T-helper 1 cell (primary cell): Measurements from ENCODE around the gene TET2.
"Not testable (repeated sequence)": the region's sequence is repeated elsewhere in the genome, so short reads cannot be mapped to it uniquely, and the experiment has no call there.

Source experiments
- DNase-seq, 5 donors: peaks; one replicate each; pipeline ENCODE4 v3.0.0-alpha.2; 2012 to 2020

The TET2 gene

GRCh38 chr4:105296672-105297071 is 150.0 kb downstream of the TET2 start:
- no peak for DNase-seq

GRCh38 chr4:105299027-105299426 is 152.4 kb downstream of the TET2 start:
- not testable (repeated sequence) for DNase-seq

- no peak for DNase-seq
These were observed 157.4 kb downstream of the TET2 start for GRCh38 chr4:105304085-105304484.

GRCh38 chr4:105305019-105305836 is 158.6 kb downstream of the TET2 start:
- DNase-seq: peak in 1 of 5 donors; percentile 61

GRCh38 chr4:105306158-105306781 is 159.6 kb downstream of the TET2 start:
- peak in 1 of 5 donors; percentile 93 for DNase-seq

GRCh38 chr4:105306820-105307219 is 160.1 kb downstream of the TET2 start:
- DNase-seq: no peak

- DNase-seq: no peak
These were observed 171.8 kb downstream of the TET2 start for GRCh38 chr4:105318486-105318885.

- DNase-seq: peak in 1 of 5 donors; percentile 44
These were observed 180.5 kb downstream of the TET2 start for GRCh38 chr4:105327222-105327621.

- DNase-seq: no peak
These were observed 181.3 kb downstream of the TET2 start for GRCh38 chr4:105327956-105328355.

- DNase-seq: no peak
These were observed 182.4 kb downstream of the TET2 start for GRCh38 chr4:105329081-105329480.
